Measurements from ENCODE around the gene ASTL. TPM values are rescaled to one million over a fixed set of nuclear protein-coding genes. Genes with fewer than 3 reads are reported as not detected.

ASTL gene
- polyA plus RNA-seq, 3 donors, result 0.71 TPM; not detected in 2

DNA sequence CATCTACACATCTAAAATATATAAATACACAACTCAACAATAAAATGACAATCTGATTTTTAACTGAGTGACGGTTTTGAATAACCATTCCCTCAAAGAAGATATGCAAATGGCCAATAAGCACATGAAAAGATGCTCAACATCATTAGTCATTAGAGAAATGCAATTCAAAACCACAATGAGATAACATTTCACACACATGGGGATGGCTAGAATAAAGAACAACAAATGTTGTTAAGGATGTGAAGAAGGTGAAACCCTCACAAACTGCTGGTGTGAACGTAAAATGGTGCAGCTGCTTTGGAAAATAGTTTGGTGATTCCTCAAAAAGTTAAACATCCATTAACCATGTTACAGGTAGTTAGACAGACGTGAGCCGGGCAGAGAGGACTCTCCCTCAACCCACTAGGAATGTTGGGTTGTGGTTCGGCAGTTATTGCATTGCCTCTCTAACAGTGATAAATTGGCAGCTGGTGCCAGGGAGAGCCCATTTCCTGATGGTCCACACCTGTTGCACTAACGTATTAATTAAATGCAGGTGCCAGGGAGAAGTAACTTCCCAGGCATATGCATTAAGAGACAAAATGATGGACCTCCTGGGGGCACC, 29.2 kb upstream of the ASTL start:
- no peak for DNase-seq
- no peak overlapping the region for H3K27ac ChIP-seq (ENCODE audit: low read depth in 1 of 2, low read length in 2 of 2)

DNA sequence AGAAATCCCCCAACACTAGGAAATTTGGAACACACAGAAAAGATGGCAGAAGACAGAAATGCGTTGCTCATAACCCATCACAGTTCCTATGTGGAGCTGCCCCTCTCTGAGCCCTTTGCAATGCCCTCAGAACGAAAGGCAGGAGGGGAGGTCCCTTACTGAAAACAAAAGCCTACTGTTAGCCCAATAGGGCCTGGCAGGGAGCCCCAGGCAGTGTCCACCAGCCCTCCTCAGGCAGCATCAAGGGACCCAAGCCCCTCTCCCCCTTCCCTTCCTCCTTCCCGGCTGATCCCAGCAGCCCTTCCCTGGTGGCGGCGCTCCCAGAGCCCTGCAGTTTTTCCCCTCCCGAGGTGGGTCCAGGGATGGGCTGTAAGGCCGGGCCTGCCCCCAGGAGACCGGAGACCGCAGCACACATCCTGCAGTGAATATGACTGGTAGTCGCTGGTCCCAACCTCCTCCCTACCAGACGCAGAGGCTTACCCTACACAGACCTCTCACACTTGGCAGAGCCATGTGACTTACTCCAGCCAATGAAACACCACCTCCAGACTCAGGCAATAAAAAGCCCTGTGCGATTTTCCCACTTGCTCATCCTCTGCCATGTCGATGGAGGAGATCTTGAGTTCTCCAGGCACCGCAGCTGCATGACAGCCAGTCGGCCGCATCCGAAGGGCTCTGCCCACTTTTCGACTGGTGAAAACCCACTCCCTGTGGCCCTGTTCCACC, 26.3 kb upstream of the ASTL start:
- H3K27ac Mint-ChIP-seq, result no peak overlapping the region
- no peak overlapping the region for H3K4me2 ChIP-seq (replicated peaks; ENCODE audit: extremely low read depth, low read length, poor library complexity, severe bottlenecking)

More for the DNA sequence above, 29.2 kb upstream of the ASTL start:
- no peaks in the 10 kb centered on the region for H3K4me1 ChIP-seq (ENCODE audit: control insufficient read depth in 1 of 2, insufficient read depth in 2 of 2, low read length in 2 of 2)
- H3K4me2 ChIP-seq (replicated peaks; ENCODE audit: extremely low read depth, low read length, poor library complexity, severe bottlenecking), result no peak overlapping the region
- no peaks in the 10 kb centered on the region for H3K27me3 ChIP-seq (ENCODE audit: control insufficient read depth in 2 of 2, insufficient read depth in 2 of 2, low read length in 2 of 2)
- H3K79me2 ChIP-seq (ENCODE audit: insufficient read depth, low read length), result no peaks in the 10 kb centered on the region
- Mint-ChIP-seq H3K27me3 (ENCODE audit: low read depth in 3 of 3) (peaks cover 0 to 2% (median 0%) of the 10 kb centered on the region in 3 donors), H3K36me3 (no peaks in the 10 kb centered on the region), H3K4me1 (no peaks in the 10 kb centered on the region), H3K27ac (no peak overlapping the region), H3K4me3 (no peak overlapping the region), H3K9me3 (peaks cover 0 to 2% (median 0%) of the 10 kb centered on the region in 7 donors)
- H2AFZ ChIP-seq (ENCODE audit: insufficient read depth, low read depth, low read length, poor library complexity, severe bottlenecking), result no peak overlapping the region
- intact Hi-C loops (cut with micrococcal nuclease), result no loop called here
- no peaks in the 10 kb centered on the region for H3K9me3 ChIP-seq (replicated peaks in 1 of 2; ENCODE audit: control insufficient read depth in 1 of 2, insufficient read depth in 1 of 2, low read length in 2 of 2)
- TF ChIP-seq, protein P1, sequence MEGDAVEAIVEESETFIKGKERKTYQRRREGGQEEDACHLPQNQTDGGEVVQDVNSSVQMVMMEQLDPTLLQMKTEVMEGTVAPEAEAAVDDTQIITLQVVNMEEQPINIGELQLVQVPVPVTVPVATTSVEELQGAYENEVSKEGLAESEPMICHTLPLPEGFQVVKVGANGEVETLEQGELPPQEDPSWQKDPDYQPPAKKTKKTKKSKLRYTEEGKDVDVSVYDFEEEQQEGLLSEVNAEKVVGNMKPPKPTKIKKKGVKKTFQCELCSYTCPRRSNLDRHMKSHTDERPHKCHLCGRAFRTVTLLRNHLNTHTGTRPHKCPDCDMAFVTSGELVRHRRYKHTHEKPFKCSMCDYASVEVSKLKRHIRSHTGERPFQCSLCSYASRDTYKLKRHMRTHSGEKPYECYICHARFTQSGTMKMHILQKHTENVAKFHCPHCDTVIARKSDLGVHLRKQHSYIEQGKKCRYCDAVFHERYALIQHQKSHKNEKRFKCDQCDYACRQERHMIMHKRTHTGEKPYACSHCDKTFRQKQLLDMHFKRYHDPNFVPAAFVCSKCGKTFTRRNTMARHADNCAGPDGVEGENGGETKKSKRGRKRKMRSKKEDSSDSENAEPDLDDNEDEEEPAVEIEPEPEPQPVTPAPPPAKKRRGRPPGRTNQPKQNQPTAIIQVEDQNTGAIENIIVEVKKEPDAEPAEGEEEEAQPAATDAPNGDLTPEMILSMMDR (IDR thresholded peaks at IDR 0.05), result no peak
- 0% methylated on average over 1 of the region's 6 CpGs for WGBS (ENCODE audit: insufficient coverage)
- H3K9ac ChIP-seq (ENCODE audit: insufficient read depth, low read length, poor library complexity, severe bottlenecking), result no peak overlapping the region
- no peak overlapping the region for H3K4me3 ChIP-seq (replicated peaks in 1 of 3; ENCODE audit: low read depth in 2 of 3, low read length in 3 of 3)
- no peaks in the 10 kb centered on the region for H3K36me3 ChIP-seq (replicated peaks in 1 of 2; ENCODE audit: control insufficient read depth in 1 of 2, insufficient read depth in 2 of 2, low read length in 2 of 2)
- no peaks in the 10 kb centered on the region for H4K20me1 ChIP-seq (ENCODE audit: insufficient read depth, low read length)

More for the DNA sequence above, 26.3 kb upstream of the ASTL start:
- no peaks in the 10 kb centered on the region for H4K20me1 ChIP-seq (ENCODE audit: insufficient read depth, low read length)
- TF ChIP-seq, protein P1 (IDR thresholded peaks at IDR 0.05), result no peak
- H3K9me3 ChIP-seq (replicated peaks in 1 of 2; ENCODE audit: control insufficient read depth in 1 of 2, insufficient read depth in 1 of 2, low read length in 2 of 2), result no peaks in the 10 kb centered on the region
- 94% methylated on average over 15 of the region's 18 CpGs for WGBS (ENCODE audit: insufficient coverage)
- no peaks in the 10 kb centered on the region for H3K4me1 Mint-ChIP-seq
- H2AFZ ChIP-seq (ENCODE audit: insufficient read depth, low read depth, low read length, poor library complexity, severe bottlenecking), result no peak overlapping the region
- peak overlapping the region in 1 of 2 donors; percentile 16 for H3K4me3 Mint-ChIP-seq
- no peak overlapping the region for H3K27ac ChIP-seq (ENCODE audit: low read depth in 1 of 2, low read length in 2 of 2)
- no peaks in the 10 kb centered on the region for H3K4me1 ChIP-seq (ENCODE audit: control insufficient read depth in 1 of 2, insufficient read depth in 2 of 2, low read length in 2 of 2)
- no peaks in the 10 kb centered on the region for H3K79me2 ChIP-seq (ENCODE audit: insufficient read depth, low read length)
- H3K36me3 ChIP-seq (replicated peaks in 1 of 2; ENCODE audit: control insufficient read depth in 1 of 2, insufficient read depth in 2 of 2, low read length in 2 of 2), result no peaks in the 10 kb centered on the region
- intact Hi-C loops (cut with micrococcal nuclease), result no loop called here
- peaks cover 0 to 4% (median 0%) of the 10 kb centered on the region in 7 donors for H3K9me3 Mint-ChIP-seq
- H3K27me3 Mint-ChIP-seq (ENCODE audit: low read depth in 3 of 3), result no peaks in the 10 kb centered on the region
- no peak for DNase-seq
- no peak overlapping the region for H3K9ac ChIP-seq (ENCODE audit: insufficient read depth, low read length, poor library complexity, severe bottlenecking)
- no peak overlapping the region for H3K4me3 ChIP-seq (replicated peaks in 1 of 3; ENCODE audit: low read depth in 2 of 3, low read length in 3 of 3)
- H3K36me3 Mint-ChIP-seq, result no peaks in the 10 kb centered on the region
- H3K27me3 ChIP-seq (ENCODE audit: control insufficient read depth in 2 of 2, insufficient read depth in 2 of 2, low read length in 2 of 2), result no peaks in the 10 kb centered on the region
